ENCODE measurements around the gene ARL13B.

Gene ARL13B

GRCh38 chr3:93981649-93982048 lies 1.7 kb downstream of the ARL13B start:
- Histone ChIP-seq H3K27me3 (no peaks in the 10 kb centered on the region), H3K4me1 (no peaks in the 10 kb centered on the region; the same call in none of the 2 replicates), H3K4me3 (ENCODE audit: low read depth, low read length) (no peak overlapping the region), H3K36me3 (no peaks in the 10 kb centered on the region), H3K9me3 (no peaks in the 10 kb centered on the region)
- DNase-seq = no peak
- TF ChIP-seq CTCF (IDR thresholded peaks at IDR 0.05; ENCODE audit: low read depth, low read length) = no peak

- H3K9me3 ChIP-seq = no peaks in the 10 kb centered on the region
- no peak overlapping the region for H3K4me3 ChIP-seq (ENCODE audit: low read depth, low read length)
- TF ChIP-seq CTCF (IDR thresholded peaks at IDR 0.05; ENCODE audit: low read depth, low read length) = no peak
- H3K36me3 ChIP-seq = no peaks in the 10 kb centered on the region
- no peaks in the 10 kb centered on the region; the same call in none of the 2 replicates for H3K4me1 ChIP-seq
- H3K27me3 ChIP-seq = no peaks in the 10 kb centered on the region
- DNase-seq = no peak
Measured at GRCh38 chr3:93983408-93983807, 3.5 kb downstream of the ARL13B start.

GRCh38 chr3:93984618-93985017 lies 4.7 kb downstream of the ARL13B start:
- no peak for DNase-seq
- Histone ChIP-seq H3K36me3 (no peaks in the 10 kb centered on the region), H3K4me3 (ENCODE audit: low read depth, low read length) (no peak overlapping the region), H3K27me3 (no peaks in the 10 kb centered on the region), H3K4me1 (no peaks in the 10 kb centered on the region; the same call in 1 of the 2 replicates), H3K9me3 (no peaks in the 10 kb centered on the region)
- no peak for TF ChIP-seq CTCF (IDR thresholded peaks at IDR 0.05; ENCODE audit: low read depth, low read length)

- Histone ChIP-seq H3K27me3 (no peaks in the 10 kb centered on the region), H3K4me3 (ENCODE audit: low read depth, low read length) (no peak overlapping the region), H3K4me1 (peaks cover 3% of the 10 kb centered on the region; the same call in 1 of the 2 replicates), H3K36me3 (no peaks in the 10 kb centered on the region), H3K9me3 (no peaks in the 10 kb centered on the region)
- TF ChIP-seq CTCF (IDR thresholded peaks at IDR 0.05; ENCODE audit: low read depth, low read length) = no peak
- no peak for DNase-seq
Measured at GRCh38 chr3:93988283-93988682, 8.3 kb downstream of the ARL13B start.

- H3K4me3 ChIP-seq (ENCODE audit: low read depth, low read length) = no peak overlapping the region
- H3K27me3 ChIP-seq = no peaks in the 10 kb centered on the region
- H3K9me3 ChIP-seq = no peaks in the 10 kb centered on the region
- no peak for DNase-seq
- H3K36me3 ChIP-seq = no peaks in the 10 kb centered on the region
- no peak for TF ChIP-seq CTCF (IDR thresholded peaks at IDR 0.05; ENCODE audit: low read depth, low read length)
- peaks cover 3% of the 10 kb centered on the region; the same call in 1 of the 2 replicates for H3K4me1 ChIP-seq
Measured at GRCh38 chr3:93988764-93989163, 8.8 kb downstream of the ARL13B start.

GRCh38 chr3:93989241-93989640 lies 9.3 kb downstream of the ARL13B start:
- TF ChIP-seq CTCF (IDR thresholded peaks at IDR 0.05; ENCODE audit: low read depth, low read length) = no peak
- Histone ChIP-seq H3K4me3 (ENCODE audit: low read depth, low read length) (no peak overlapping the region), H3K4me1 (peaks cover 3% of the 10 kb centered on the region; the same call in 1 of the 2 replicates), H3K9me3 (no peaks in the 10 kb centered on the region), H3K27me3 (no peaks in the 10 kb centered on the region), H3K36me3 (no peaks in the 10 kb centered on the region)
- DNase-seq = no peak

All from BE2C (cell line).